K562 (cell line): Measurements from ENCODE around the gene EDEM2. TPM values are rescaled to one million over a fixed set of nuclear protein-coding genes. Genes with fewer than 3 reads are reported as not detected.
A peak's percentile ranks its signal among the peaks of the same experiment; 100 is the strongest.

Experiments used
- BACH1 ChIP-seq: fragments of 200-800 bp; sonication (Bioruptor generic); IDR thresholded peaks from 2 replicates; pipeline ENCODE4 v1.6.1; 2016; ENCODE audit warnings: missing genetic modification characterization, missing compliant biosample characterization
- CCNT2 ChIP-seq: IDR thresholded peaks from 2 replicates; pipeline ENCODE4 v1.6.1; 2011; ENCODE audit warnings: borderline replicate concordance, low read depth, mild to moderate bottlenecking, moderate library complexity, mixed read lengths, low read length; ENCODE audit not compliant: insufficient read length; ENCODE audit errors: extremely low read depth
- DIDO1 ChIP-seq: fragments of 450-650 bp; IDR thresholded peaks from 2 replicates; pipeline ENCODE4 v1.6.1; 2016; ENCODE audit warnings: low read depth, missing biosample characterization, missing genetic modification characterization
- DPF2 ChIP-seq: fragments of 450-650 bp; IDR thresholded peaks from 2 replicates; pipeline ENCODE4 v1.6.1; 2016
- HLTF ChIP-seq: fragments of 450-650 bp; IDR thresholded peaks from 2 replicates; pipeline ENCODE4 v1.6.1; 2016
- HNRNPK ChIP-seq: fragments of 200-400 bp; formaldehyde crosslinking; IDR thresholded peaks from one replicate; pipeline ENCODE4 v1.6.1; 2018; ENCODE audit warnings: mild to moderate bottlenecking, low read depth, low read length; ENCODE audit not compliant: poor library complexity, severe bottlenecking
- ID3 ChIP-seq, 2 experiments: fragments of 250-450 bp in 1 of 2; fragments of 450-650 bp in 1 of 2; sonication (Bioruptor Pico) in 1 of 2; IDR thresholded peaks; 2 replicates each; pipeline versions ENCODE4 v1.6.1 to v1.8.0; 2016 to 2021; ENCODE audit warnings: mild to moderate bottlenecking in 2 of 2, moderate library complexity in 2 of 2, missing compliant biosample characterization in 1 of 2, missing genetic modification characterization in 1 of 2
- KLF16 ChIP-seq: IDR thresholded peaks from 2 replicates; pipeline ENCODE4 v1.6.1; 2016; ENCODE audit warnings: antibody characterized with exemption
- NCOR1 ChIP-seq: fragments of 450-650 bp; IDR thresholded peaks from 2 replicates; pipeline ENCODE4 v1.6.1; 2016; ENCODE audit warnings: mild to moderate bottlenecking, moderate library complexity
- NR2C1 ChIP-seq, 2 experiments: fragments of 450-650 bp; IDR thresholded peaks; 2 replicates each; pipeline ENCODE4 v1.6.1; 2017; ENCODE audit warnings: mild to moderate bottlenecking in 2 of 2, antibody characterized with exemption in 1 of 2, inconsistent platforms in 1 of 2, missing compliant biosample characterization in 1 of 2, missing genetic modification characterization in 1 of 2
- PCBP1 ChIP-seq: fragments of 200-400 bp; formaldehyde crosslinking; IDR thresholded peaks from 2 replicates; pipeline ENCODE4 v1.6.1; 2018; ENCODE audit warnings: mild to moderate bottlenecking, low read depth, low read length; ENCODE audit not compliant: poor library complexity, severe bottlenecking
- RHOXF2B ChIP-seq: fragments of 250-450 bp; sonication (Bioruptor Pico); conservative IDR thresholded peaks from 2 replicates; pipeline ENCODE4 v1.5.1; 2021
- SAP30 ChIP-seq: fragments of 200-600 bp; sonication (generic); IDR thresholded peaks from 2 replicates; pipeline ENCODE4 v1.6.1; 2012; ENCODE audit warnings: borderline replicate concordance, low read depth, mild to moderate bottlenecking, moderate library complexity, low read length, control low read depth, inconsistent platforms; ENCODE audit not compliant: insufficient read depth, poor library complexity, severe bottlenecking
- ZBTB7A ChIP-seq: IDR thresholded peaks from 2 replicates; pipeline ENCODE4 v1.6.1; 2011; ENCODE audit warnings: low read depth, mild to moderate bottlenecking, low read length, moderate library complexity, borderline replicate concordance; ENCODE audit not compliant: control insufficient read depth
- ZNF24 ChIP-seq: fragments of 450-650 bp; IDR thresholded peaks from 2 replicates; pipeline ENCODE4 v1.6.1; 2016
- ZNF311 ChIP-seq: fragments of 250-450 bp; sonication (Bioruptor Pico); IDR thresholded peaks from 2 replicates; pipeline ENCODE4 v1.4.0; 2020; ENCODE audit warnings: mild to moderate bottlenecking, moderate library complexity
- ZNF449 ChIP-seq: fragments of 250-450 bp; sonication (Bioruptor Pico); IDR thresholded peaks from 2 replicates; pipeline ENCODE4 v1.8.0; 2022; ENCODE audit warnings: moderate library complexity, mild to moderate bottlenecking, inconsistent platforms
- ZNF511 ChIP-seq: sonication (generic); formaldehyde crosslinking; IDR thresholded peaks from 2 replicates; pipeline ENCODE4 v1.8.0; 2022; ENCODE audit warnings: mild to moderate bottlenecking, missing genetic modification reagents
- ZNF551 ChIP-seq: fragments of 250-450 bp; sonication (Bioruptor Pico); IDR thresholded peaks from 2 replicates; pipeline ENCODE4 v1.5.0; 2021; ENCODE audit warnings: mild to moderate bottlenecking, moderate library complexity
- ZNF586 ChIP-seq: fragments of 450-650 bp; formaldehyde crosslinking; conservative IDR thresholded peaks from 2 replicates; pipeline ENCODE4 v1.4.0; 2020; ENCODE audit warnings: mild to moderate bottlenecking, moderate library complexity
- ZNF655 ChIP-seq: fragments of 250-450 bp; sonication (Bioruptor Pico); IDR thresholded peaks from 2 replicates; pipeline ENCODE4 v1.5.0; 2021
- polyA plus RNA-seq, 8 experiments: library from polyadenylated mRNA; depleted of rRNA in 4 of 8; stranded (reverse) in 5 of 8; unstranded in 3 of 8; fragments of >200 nt; fragmentation: Nextera tagmentation in 2 of 8; fragmentation: Illumina TruSeq in 1 of 8; extraction: Ambion mirVana in 2 of 8; extraction: Trizol in 1 of 8; gene quantifications; 2 replicates each; pipeline versions ENCODE4 v1.2.1 to v1.2.3, GENCODE V29; 2011 to 2014; ENCODE audit warnings: inconsistent platforms in 1 of 8, missing spikeins in 1 of 8
- total RNA-seq, 7 experiments: library from RNA; depleted of rRNA in 6 of 7; stranded (reverse); fragments of >200 nt in 6 of 7; fragmentation: Illumina TruSeq in 2 of 7; extraction: Trizol in 2 of 7; gene quantifications; 2 replicates each; pipeline versions ENCODE4 v1.2.1 to v1.2.3, GENCODE V29; 2011 to 2021; ENCODE audit warnings: low replicate concordance in 1 of 7
- TF ChIP-seq, protein P1 (sequence below): IDR thresholded peaks from 3 replicates; pipeline ENCODE4 v1.6.1; 2011; ENCODE audit warnings: borderline replicate concordance, mild to moderate bottlenecking; ENCODE audit not compliant: insufficient read length, insufficient read depth

Gene EDEM2
- total and polyA plus RNA-seq, 9 of the 15 experiments (the other 6 are each of a cell fraction or from before 2014, with no cell fraction given): 6.9 to 11.0 (median 9.7) TPM

DNA sequence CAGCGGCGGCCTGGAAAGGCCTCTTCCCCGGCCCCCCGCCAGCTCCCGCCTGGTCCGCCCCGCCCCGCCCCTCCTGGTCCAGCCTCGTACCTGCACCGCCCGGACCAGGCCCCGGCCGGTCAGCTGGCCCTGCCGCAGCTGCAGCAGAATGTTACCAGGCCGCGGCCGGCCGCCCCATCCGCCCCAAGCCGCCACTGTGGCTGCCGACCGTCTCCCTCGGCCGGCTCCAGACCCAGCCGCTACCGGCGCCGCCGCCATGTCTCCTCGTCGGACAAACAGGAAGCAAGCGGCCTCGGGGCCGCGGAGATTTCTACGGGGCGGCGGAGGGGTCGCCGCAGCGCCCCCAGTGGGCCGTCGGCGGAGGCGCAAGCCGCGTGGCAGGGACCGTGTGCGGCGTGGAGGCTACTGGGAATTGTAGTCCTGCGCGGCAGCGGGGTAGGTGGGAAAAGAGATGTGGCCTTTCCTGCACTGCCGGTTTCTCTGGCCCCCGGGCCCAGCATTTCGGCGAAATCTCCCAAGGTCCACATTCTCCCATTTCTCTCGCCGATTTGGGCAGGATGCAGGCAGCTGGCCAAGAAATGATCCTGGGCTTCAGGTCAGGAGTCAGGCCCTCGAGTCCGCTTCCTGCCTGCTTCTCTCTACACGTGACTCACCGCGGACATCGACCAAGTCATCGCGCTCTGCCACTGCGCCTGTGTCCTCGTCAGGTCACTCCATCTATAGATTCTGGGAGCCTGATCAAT, 54.4 kb downstream of the EDEM2 start, which contains the start of gene TRPC4AP (continued):
- TF ChIP-seq, protein P1, sequence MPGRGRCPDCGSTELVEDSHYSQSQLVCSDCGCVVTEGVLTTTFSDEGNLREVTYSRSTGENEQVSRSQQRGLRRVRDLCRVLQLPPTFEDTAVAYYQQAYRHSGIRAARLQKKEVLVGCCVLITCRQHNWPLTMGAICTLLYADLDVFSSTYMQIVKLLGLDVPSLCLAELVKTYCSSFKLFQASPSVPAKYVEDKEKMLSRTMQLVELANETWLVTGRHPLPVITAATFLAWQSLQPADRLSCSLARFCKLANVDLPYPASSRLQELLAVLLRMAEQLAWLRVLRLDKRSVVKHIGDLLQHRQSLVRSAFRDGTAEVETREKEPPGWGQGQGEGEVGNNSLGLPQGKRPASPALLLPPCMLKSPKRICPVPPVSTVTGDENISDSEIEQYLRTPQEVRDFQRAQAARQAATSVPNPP: no peak
- TF ChIP-seq ZNF24 (peak; percentile 46; the same call in 1 of the 2 replicates), ID3 (CRISPR knock-in tag; IDR thresholded peaks at IDR 0.05) (no peak; the same call in 1 of the 2 replicates), ID3 (tag; IDR thresholded peaks at IDR 0.05) (peak; percentile 93), SAP30 (peak; percentile 35), HNRNPK (peak; percentile 60), ZNF311 (CRISPR knock-in tag) (no peak), NCOR1 (peak; percentile 51), CCNT2 (peak; percentile 95), RHOXF2B (CRISPR knock-in tag) (no peak), KLF16 (peak; percentile 87), PCBP1 (peak; percentile 93), DPF2 (no peak; the same call in 1 of the 2 replicates), DIDO1 (tag) (peak; percentile 41; the same call in 1 of the 2 replicates), NR2C1 (IDR thresholded peaks at IDR 0.05) (peak; percentile 76; the same call in 1 of the 2 replicates), NR2C1 (tag; IDR thresholded peaks at IDR 0.05) (peak; percentile 87), ZNF551 (CRISPR knock-in tag) (no peak), HLTF (no peak), BACH1 (tag) (peak; percentile 78; the same call in 1 of the 2 replicates), ZNF449 (no peak), ZNF586 (CRISPR knock-in tag) (no peak), ZNF511 (CRISPR knock-in tag) (no peak), ZNF655 (CRISPR knock-in tag) (no peak), ZBTB7A (peak; percentile 93)
